Mucosa of gallbladder (tissue), 1 donor: ENCODE results near the gene HOXB8. TPM values are rescaled to one million over a fixed set of nuclear protein-coding genes. Genes with fewer than 3 reads are reported as not detected.

Experiments used
- DNase-seq: peaks from one replicate; pipeline ENCODE4 v3.0.0-alpha.2; 2020; ENCODE audit warnings: low spot score
- total RNA-seq: library from RNA; stranded (reverse); gene quantifications from one replicate; pipeline ENCODE4 v1.2.1, GENCODE V29; 2021
- donor health status: DM: no; HTN: no; CAD: no.

The HOXB8 gene
- not detected for total RNA-seq

DNA sequence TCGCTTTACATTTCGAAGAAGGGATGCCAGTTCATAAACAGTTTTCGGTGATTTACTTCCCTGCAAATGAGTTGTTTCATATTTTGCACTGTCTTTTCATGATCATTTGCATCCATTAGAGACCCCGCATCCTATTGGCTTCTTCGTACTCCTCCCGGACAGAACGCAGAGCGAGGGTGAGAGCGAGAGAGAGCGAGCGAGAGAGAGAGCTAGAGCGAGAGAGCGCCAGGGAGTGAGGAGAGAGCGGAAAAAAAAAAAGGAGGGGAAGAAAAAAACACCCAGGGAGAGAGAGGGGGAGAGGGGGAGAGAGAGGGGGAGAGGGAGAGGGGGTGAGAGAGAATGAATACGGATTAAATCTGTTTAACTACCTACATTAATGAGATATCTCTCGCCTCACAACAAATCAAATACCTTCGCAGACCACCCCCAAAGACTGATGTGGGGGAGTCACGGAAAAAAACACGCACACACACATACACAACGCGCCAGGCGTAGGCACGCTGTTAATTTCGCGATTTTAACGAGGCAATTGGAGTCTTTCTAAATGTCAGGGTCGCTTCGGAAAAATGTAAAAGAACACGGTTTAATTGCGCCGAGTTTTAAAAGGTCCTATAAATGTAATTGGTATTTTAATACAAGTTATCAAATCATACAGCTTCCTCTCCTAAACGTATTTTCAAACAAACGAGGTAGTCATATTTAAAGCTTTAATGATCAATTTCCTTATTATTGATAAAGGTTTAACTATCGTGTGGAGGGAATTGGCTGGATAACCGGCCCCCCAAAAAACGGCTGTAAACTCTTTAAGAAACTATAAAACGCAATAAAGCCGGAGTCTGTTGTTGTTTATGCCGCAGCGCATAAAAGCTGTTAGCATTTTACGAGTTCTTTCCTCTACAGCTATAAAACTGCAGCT is at the start of gene HOXB8:
TSS of gene HOXB8 (minus strand) at position 246 of the 916 bp plus-strand sequence. CDS start 588 bp downstream, outside the sequence.
- DNase-seq: no peak

DNA sequence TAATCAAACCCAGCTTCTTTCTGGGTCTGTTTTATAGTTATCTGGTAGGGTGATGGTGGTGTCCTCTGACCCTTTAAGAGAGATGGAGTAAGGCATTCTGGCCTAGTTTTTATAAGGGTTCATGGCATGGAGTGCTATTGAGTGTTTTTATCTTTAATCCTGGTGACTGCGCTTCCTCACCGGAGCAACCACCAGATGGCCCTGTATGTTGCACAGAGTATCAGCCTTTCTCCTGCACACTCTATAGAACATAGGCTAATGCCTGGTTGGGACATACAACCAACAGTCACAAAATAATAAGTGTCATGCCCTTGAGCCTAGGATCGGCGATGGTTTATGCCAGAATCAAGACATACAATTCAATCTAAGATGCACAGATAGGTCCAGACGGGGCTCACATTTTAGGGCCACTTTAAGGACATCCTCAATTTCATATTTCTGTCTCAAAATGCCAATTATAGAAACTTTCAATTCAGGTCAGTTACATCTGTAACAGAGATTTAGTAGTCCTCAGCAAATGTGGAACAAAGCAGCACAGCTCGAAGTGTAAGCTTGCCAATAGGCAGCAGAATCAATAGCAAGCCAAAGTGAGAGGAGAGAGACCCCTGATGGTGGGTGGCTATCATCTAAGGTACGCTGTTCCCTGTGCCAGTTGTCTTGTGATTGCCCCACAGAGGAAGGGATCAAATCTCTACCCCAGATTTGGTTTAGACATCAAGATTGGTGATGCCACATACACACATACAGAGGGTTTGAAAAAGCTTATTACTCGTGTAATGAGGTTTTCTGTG is 48.2 kb upstream of the HOXB8 start:
- no peak for DNase-seq

DNA sequence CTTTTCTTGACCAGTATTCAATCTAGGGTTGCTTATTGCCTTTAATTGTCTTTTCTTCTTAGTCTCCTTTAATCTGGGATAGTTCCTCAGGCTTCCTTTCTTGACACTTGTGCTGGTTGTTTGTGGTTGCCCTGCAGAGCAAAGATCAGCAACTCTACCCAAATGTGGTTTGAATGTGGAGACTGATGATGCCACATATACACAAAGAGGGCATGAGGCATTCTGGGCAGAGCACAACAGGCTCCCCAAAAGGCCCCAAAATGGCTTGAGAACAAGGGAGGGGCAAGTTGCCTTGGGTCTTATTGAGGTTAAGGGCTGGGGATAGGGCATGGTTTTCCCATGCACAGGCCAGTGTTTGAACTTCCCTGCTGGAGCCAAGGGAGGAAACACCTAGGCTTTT is 40.8 kb upstream of the HOXB8 start:
- DNase-seq: no peak

DNA sequence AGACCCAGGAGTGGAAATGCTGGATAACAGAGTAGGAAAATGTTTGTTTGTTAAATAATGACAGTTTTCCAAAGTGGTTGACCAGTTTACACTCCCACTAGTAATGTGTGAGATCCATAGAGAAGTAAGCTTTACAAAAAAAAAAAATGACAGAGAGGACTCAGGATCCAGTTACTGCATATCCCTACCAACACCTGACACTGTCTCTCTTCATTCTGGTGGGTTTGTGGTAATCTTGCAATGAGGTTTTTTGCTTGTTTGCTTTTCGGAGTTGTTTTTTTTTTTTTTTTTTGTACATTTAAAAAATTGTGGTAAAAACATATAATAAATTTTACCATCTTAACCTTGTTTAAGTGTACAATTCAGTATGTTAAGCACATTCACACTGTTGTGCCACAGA is 34.6 kb upstream of the HOXB8 start:
- DNase-seq: no peak

DNA sequence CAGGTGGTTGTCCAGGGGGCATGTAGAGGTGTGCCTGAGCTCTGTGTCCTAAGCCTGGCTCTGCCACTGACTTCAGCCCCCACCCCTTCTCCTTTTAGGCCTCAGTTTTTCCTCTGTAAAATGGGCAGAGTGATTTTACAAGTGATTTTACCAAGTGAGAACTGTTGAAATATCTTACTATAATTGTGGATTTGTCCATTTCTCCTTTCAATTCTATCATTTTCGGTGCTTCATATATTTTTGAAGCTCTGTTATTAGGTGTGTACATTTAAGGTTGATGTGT is 32.8 kb upstream of the HOXB8 start:
- DNase-seq: no peak

DNA sequence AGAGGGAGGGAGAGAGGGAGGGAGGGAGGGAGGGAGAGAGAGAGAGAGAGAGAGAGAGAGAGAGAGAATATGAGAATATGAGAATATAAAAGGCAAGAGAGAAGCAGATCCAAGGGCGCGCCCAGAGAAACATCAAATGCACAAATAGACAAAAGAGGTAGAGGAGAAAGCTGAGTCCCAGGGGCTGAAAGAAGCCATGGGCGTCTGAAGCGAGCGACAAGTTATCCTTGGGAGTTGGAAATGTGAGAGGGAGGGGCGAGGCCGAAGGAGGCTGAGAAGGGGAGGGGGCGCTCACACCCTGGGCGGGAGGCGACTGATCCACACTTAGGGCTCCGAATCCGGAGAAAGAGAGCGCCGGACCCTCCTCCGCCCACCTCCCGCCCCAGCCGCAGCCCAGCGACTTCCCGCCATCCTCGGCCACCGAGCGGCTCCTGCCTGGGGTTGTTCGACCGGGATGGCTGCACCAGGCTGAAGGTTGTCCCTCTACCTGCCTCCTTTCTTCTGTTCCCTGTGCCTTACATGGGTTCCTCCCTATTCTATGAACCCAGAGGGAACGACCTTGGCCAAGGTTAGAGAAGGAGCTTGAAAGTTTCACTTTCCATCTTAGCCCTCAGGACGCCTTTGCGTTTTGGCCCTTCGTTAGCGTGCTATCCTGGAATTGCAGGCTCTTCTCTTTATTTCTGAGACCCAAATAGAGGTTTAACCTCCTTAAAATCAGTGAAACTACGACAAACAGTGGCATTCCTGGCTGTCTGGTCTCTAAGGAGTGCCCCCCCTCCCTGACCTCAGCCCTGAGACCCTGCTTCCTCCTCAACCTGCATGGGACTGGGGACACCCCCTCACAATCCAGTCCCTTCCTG is 32.2 kb upstream of the HOXB8 start:
- DNase-seq: no peak

DNA sequence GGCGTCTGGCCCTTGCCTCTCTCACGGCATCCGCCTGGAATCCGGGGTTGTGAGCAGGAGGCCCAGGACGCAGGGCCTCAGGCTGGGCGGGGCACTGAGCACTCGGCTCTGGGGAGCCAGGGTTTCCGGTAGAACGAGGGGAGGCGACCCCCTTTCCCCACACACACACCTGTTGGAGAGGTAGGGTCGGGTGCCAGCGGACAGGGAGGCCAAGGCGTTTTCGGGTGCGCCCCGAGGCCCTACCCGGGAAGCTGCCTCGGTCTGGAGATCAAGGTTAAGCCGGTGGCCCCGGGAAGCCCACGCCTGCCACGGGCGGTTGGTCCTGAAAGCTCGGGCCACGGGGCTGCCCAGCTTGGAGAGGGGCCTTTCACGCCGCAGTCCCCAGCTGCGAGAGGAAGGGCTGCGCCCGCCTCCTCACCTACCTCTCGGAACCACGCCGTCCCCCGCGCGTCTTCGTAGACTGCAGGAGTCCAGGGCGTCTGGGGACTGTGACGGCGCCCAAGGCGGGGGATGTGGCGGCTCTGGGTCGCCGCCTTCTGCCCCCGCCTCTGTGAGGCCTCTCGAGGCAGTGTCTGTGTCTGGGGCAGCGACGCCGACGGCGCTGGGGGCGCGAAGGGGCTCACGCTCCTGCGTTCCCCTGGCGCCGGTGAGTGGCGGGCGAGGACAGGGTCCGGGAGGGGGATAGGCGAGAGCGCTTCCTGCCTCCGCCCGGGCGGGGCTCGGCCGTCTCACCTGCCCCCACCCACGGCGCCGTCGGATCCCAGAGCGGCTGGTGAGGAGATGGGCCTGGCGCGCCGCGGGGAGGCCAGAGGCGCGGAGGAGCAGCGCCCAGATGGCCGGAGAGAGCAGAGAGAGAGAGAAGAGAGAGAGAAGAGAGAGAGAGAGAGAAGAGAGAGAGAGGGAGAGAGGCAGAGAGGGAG is 31.4 kb upstream of the HOXB8 start:
- DNase-seq: no peak

DNA sequence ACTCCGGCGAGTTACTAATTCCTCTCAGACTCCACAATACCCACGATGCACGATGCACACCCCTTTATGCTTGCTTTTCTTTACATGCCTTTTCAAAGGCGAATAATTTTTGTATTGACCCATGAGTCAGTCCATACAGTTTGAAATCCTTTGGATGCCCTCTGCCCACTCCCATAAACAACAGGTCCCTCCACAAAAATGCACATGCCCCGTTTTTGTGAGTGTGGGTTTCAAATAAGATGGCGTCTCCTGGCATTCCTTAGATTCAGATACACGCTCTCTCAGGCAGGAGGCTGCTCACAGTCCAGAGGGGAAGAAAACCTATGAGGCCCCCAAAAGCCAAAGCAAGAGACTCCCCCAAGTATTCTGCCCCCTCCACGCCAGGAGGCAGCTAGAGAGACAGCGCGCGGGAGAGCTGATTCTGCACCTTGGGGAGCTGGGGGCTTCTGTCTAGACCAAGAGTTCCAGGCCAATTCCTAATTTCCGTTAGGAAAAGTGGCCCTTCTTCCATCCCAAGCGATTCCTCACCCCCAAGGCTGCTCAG is 30.6 kb upstream of the HOXB8 start:
- no peak for DNase-seq

DNA sequence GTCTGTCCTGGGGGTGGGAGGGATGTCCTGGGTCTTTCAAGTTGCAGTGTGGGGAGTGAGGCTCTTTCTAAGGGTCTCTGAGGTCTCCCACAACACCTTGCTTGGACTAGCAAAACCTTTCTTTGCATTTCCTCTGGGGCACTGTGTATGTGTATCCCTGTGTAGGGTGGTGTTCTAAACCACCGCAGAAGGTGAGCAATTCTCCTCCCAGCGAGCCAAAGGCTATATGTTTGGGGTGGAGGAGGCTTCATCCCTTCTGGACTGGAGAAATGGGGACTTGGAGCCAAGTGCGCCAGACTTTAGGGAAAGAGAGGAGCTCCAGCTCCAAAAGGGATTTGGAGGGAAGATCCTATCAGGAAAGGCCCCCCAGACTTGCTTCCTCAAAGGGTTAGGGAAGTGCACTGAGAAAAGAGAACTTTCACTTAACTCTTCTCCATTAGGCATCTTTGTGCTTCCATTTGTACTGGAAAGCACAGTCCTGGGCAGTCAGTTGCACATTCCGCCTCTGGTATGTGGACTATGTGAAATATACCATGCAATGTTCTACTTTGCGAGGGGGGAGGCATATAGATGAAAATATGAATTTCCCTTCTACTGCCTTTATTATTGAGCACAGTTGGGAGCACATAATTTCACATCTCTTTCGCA is 29.9 kb upstream of the HOXB8 start:
- no peak for DNase-seq

DNA sequence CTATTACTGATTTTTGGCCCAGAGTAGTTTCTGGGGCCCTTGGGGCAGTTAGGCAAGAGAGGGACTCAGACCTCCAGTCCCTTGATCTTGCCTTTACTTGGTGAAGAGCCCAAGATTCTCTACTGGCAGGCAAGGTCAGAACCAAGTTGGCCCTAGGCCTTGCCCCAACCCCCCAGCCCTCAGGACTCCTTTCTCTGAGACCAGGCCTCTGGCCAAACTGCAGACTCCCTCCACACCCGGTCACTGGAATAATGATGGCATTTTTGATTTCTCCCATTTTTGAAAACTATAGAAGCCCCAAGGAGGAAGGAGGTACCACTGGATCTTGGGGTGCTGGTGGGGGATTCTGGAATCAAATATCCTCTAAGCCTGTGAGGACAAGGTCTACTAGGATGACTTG is 29.1 kb upstream of the HOXB8 start:
- no peak for DNase-seq

DNA sequence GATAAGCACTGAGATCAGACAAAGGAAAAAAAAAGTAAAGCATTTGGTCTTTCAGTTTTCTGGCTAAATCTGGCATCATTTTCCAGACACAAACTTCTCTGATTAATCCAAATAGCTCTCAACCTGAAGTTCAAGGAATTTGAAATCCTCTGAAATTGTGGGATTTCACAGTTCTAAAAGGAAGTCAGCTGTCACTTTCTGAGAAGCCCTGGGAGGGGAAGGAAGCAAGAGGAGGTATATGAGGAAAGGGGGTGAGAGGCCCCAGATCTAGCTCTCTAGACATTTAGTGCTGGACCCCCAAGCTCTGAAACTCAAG is 28.6 kb upstream of the HOXB8 start:
- no peak for DNase-seq

DNA sequence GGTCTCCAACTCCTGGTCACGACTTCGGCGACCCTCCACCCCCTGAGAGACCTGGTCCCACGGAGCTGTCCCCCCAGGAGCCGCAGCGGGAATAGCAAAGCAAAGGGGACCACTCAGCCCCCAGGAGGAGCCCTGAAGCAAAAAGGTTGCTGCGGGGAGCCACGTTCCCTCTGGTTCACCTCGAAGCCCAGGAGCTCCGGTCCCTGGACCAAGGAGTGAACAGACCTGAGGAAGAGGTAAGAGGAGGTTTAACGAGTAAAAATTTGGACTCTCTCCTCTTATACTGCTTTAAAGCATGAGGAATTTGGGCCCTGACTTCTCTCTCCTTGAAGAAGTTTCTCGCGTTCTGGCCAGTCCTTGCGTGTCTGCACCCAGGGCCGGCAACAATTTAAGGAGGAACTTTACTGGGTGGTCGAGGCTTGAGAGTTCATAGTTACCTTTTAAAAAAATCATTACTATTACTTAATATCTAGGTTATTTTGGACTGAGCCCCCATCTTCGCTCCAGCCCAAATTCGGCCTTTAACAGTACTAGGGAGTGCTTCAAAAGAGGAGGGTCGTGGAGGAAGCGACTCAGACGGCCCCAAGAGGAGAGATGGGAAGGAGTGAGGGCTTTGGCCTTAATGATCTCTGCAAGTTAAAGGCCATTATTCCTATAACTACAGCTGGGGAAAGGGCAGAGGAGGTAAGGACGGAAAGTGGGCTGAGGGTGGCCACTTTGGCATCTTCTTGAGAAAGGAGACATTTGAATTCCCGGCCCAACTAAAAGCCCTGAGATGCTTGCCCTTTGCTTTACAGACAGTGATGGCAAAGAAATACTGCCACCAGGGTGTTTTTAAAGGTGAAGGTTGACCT is 28.0 kb upstream of the HOXB8 start:
- DNase-seq: no peak

DNA sequence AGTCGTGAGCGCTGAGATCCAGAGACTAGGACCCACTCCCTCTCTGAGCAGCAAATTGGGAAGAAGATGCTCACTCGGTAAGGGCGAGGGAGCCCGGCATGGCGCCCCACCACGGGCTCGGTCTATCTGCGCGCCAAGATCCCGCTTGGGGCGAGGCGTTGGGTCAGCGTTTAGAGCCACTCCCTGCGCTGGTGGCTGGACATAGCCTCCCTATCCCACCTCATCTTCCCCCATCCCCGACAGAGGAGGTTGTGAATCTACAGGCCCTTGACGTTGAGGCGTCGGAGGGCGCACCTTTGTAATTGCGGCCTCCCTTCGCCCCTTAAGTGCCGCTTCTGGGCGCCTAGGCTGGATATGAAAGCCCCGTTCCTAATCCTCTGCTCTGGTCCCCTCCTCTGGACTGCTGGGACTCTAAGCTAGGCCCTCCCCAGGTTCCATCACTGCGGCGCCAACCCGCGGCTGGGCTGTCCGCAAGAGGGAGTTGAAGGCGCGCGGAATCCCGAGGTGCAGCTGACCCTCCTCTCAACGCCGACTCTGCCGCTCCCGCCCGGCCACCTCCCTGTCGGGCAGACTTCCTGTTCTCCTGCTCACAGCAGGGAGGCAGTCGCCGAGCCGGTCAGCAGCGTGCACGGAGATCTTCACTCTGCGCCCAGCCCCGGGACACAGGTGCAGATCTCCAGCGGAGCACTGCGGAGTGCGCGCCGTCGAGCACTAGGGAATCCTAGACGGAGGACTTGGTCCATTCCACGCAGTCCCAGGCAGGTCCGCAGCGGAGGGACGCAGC is 27.2 kb upstream of the HOXB8 start:
- no peak for DNase-seq

DNA sequence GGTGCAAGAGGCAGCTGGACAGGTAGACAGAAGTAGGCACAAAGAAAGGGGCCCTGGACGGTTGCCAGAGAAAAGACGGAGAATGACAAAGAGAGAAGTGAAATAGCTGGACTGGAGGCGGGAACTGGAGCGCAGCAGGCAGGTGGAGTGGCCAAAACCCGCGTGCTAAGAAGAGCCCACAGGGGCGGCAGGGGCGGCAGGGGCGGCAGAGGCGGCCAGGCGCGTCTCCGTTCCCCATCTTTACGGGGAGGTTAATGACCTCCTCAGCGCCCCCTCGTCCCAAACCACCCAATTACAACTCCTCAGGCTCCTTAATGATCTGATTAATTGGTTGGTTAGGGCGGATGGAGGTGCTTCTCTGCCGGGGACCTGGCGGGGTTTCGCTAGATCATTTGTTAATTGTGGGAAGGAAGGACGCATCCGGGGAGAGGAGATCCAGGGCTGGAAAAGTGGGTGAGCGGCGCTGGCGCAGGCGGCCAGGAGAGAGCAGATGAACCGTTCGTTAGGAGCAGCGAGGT is 26.5 kb upstream of the HOXB8 start:
- no peak for DNase-seq

DNA sequence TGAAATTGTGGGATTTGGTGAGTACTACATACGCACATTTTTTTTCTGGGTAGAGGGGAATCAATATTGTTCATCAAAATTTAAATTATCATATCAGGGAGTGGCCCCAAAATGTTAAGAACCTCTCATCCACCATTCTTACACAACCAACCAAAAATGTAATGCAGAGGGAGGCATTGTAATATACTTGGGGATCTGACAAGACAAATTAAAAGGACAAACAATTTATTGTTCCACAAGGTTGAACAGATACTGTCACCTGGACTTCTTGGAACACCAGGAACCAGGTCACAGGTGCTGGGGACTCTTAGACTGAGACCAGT is 25.7 kb upstream of the HOXB8 start:
- DNase-seq: no peak

DNA sequence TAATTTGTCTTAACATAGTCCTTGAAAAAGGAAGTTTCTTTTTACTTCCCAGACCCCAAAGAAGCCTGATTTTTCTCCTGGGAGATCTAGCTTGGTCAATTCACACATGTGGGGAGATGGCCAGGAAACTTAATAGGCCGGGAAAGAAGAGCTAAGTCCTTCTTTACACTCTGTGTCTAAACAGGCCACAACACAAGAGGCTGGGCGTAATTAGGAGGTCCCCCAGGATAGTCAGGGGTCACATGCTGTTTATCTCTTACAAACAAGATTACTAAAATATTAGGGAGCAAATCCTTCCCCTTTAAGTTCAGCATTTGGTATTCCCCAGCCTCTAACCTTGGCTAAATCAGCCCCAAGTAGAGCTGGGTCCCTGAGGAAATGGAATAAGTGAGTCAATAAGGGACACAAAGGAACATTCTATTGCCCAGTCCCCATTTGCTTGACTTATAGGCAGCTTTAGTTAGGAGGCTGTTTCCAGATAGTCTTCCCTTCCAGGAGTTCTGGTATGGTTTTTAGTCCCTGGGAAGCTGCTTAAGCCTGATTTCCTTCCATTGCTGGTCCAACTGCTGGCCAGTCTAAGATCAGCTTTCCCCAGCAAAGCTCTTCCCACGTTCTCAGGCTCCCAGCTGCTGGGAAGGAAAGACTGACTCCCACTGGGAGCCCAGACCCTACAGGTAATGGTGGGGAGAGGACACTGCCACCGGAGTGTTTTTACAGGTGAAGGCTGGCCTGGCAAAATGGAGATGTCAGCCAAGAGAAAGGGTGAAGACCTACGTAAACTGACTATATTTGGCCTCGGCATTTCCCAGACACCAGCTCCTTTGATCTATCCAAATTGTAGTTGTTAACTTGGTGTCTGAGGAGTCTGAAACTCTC is 25.1 kb upstream of the HOXB8 start:
- DNase-seq: no peak

DNA sequence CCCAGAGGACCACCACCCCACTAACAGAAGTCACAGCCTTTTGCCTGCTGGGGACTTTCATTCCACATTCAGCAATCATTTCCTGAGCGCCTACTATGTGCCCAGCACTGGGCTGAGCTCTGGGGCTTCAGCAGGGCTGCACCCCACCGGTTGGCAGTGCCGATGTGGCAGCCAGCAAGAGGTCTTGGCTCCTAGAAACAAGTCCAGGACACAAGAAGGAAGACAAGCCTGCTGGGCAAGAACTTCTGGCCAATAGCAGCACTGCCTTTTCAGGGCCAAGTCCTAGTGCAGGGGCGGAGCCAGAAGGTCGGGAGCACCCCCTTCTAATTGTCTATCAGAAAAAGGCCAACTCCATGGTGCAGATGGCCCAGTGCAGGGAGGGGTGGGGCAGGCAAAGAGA is 24.0 kb upstream of the HOXB8 start:
- no peak for DNase-seq
